GM19455 (cell line): ENCODE measurements around the gene NHS.

Experiments used
- ATAC-seq: cut with Tn5 transposase; IDR thresholded peaks from one replicate; pipeline ENCODE4 v1.9.1; 2021; ENCODE audit not compliant: unreplicated experiment

The NHS gene

GRCh38 chrX:17405225-17405969 lies 30.4 kb downstream of the NHS start:
- no peak for ATAC-seq

DNA sequence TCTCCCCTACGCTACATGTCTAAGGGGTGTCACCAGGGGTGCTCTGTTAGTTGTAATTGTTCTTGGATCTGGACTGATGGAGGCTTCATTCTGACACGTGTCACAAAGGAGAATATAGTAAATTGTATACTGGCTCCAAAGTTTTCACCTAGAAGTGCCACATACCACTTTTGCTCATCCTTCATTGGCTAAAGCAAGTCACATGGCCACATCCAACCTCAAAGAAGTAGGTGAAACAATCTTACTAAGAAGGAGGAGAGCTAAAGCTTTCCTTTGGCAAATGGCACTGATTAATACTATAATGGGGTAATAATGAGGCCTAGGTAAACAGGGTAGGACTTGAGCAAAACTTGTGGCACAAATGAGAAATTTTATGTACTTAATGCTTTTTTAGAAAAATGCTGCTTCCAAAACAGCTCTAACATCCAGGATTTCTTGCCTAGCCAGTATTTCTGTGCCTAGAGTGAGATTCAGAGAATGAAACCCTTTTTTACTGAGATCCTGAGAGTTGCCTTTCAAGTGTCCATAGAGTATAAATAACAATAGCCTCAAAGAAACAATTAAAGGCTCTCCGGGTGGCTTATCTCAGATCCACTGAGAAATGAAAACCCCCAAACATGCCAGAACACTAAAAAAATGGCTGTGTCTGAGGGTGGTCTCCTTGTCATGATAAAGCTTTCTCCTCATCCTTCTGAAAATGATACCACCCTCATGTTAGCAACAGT lies 34.7 kb downstream of the NHS start:
- ATAC-seq: no peak

DNA sequence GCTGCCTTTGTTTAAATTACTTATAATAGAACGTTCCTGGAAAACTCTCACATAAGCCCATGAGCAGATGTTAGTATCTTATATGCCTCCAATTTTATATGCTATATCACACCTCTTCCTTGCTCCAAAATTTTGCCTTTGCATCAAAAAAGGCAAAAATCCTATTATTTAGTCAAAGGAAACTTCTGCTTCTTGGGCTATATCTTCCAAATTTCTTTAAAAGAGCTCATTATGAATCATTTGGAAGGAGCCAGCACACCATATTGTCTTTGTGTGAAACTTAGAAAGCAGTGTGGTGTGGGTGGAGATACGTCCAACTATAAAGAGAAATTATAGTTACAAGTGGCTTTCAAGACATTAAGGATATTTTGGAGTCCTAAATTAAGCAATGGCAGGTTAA lies 35.7 kb downstream of the NHS start:
- ATAC-seq: no peak

- no peak for ATAC-seq
Observed at GRCh38 chrX:17411205-17411604, 36.2 kb downstream of the NHS start.

- no peak for ATAC-seq
Observed at GRCh38 chrX:17412692-17413091, 37.7 kb downstream of the NHS start.

DNA sequence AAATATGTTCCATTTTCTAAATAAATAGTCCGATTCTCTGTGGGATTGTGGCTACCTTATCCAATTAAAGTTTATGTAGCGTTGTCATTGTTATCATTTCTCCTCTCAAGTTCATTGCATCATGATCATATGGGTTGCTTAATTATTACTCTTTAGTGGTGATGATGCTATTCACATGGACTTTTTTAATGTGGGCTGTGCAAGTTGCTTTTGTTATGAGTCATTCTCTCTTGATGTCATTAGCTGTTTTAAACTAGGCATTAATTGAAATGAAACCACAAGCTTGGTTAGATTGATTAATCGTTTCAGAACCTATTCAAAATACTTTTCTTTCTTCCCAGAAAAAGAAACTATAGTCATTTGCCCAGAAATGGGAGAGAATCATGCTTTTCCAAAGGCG lies 38.2 kb downstream of the NHS start:
- ATAC-seq: no peak

DNA sequence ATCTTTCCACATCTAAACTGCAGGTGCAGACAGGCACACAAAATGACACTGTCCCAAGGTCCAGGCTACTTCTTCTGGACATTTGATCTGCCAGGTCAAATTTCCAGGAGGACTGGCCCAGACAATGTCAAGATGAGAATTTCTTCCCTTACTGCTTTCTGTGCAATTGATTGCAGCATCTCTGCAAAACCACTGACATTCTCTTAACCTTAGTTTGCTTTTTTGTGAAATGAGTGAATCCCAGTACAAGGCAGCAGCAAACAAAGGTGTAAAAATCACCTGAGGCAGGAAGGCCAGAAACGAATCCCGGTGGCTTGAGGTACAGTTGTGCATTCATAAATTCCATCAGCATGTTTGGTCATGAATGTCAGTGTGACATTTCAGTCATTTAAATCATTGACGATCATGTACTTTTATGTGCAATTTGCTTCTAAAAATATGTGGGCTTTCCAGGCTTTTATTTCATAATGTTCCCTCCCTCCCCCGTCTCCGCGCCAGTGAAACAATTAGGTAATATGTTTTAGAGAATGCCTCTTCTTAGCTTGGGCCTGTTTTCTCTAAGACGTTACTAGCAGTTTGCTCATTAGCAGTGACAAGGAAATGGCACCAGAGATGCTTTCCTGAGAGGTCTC lies 39.1 kb downstream of the NHS start:
- no peak for ATAC-seq

DNA sequence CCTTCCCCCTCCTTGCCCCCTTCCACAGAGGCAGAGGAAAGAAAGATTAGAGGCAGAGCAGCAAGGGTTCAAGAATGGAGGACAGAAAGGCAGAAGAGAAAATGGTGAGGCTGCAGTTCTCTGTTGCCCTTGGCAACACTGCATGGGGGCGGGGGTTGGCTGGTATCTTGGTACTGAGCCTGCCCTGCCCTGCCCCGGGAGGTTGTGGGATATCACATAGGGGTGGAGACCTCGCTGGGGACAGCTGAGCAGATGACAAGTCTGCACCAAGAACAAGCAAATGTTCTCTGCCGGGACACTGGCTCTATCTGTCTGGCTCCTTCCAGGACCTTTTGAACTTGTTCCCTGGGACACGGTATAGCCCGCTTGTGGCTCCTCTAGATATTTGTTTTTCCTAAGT lies 39.8 kb downstream of the NHS start:
- no peak for ATAC-seq

GRCh38 chrX:17415242-17415810 lies 40.3 kb downstream of the NHS start:
- ATAC-seq: no peak

- ATAC-seq: no peak
Observed at GRCh38 chrX:17417372-17417771, 42.4 kb downstream of the NHS start.

DNA sequence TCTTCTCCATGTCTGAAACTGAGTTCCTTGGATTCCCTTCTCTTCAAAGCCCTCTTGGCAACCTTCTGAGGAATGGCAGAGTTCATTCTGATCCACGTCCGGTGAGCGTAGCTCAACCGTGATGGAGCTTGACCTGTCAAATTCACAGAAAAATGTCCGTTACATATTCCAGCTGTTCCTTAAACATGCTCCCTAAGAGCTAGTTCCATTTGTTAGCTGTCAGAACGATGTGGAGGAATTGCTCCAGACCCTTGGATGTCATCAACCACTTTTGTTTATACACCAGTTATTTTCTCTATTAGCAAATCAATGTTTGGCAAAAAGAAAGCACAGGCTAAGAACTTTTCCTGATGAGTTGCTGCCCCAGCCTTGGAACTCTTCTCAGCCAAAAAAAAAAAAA lies 50.1 kb downstream of the NHS start:
- no peak for ATAC-seq

GRCh38 chrX:17425551-17425950 lies 50.6 kb downstream of the NHS start:
- ATAC-seq: no peak

- ATAC-seq: no peak
Observed at GRCh38 chrX:17431171-17431570, 56.2 kb downstream of the NHS start.

GRCh38 chrX:17432158-17432557 lies 57.2 kb downstream of the NHS start:
- no peak for ATAC-seq

DNA sequence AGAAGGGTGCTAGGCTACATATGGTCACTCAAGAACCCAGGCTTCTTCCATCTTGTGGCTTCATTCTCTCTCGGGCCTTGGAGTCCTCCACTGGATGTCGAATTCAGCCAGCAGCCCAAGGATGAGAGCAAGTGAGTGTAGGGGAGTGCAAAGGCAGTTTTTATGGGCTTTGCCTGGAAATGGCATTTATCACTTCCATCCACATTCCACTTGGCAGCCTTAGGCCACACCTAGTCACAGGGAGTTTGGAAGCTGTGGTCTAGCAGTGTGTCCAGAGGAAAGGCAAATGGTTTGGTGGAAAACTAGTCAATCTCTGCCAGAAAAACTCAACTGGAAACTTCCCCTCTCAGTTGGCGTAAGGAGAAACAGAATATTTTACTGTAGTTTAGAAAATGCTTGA lies 59.0 kb downstream of the NHS start:
- no peak for ATAC-seq

GRCh38 chrX:17435476-17435875 lies 60.5 kb downstream of the NHS start:
- no peak for ATAC-seq

- no peak for ATAC-seq
Observed at GRCh38 chrX:17438221-17438620, 63.2 kb downstream of the NHS start.

- no peak for ATAC-seq
Observed at GRCh38 chrX:17440258-17440657, 65.3 kb downstream of the NHS start.

DNA sequence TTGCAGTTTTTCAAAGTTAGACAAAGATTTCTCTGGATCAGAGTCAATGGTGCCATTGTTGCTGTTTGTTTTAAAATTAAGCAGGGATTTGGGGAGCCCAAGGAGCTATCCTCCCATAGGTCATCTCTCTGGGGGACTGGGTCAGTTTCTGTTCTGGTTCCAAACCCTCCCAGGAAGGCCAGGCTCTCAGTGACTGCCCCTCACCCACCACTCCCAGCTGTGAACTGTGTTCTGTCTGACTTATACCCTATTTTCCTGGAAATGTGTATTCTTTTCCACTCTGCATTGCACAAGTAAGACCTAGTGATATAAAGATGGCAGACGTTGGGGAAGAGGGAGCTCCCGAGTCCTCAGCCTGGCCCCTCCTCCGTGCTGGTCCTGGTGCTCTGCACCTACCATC lies 65.8 kb downstream of the NHS start:
- no peak for ATAC-seq

DNA sequence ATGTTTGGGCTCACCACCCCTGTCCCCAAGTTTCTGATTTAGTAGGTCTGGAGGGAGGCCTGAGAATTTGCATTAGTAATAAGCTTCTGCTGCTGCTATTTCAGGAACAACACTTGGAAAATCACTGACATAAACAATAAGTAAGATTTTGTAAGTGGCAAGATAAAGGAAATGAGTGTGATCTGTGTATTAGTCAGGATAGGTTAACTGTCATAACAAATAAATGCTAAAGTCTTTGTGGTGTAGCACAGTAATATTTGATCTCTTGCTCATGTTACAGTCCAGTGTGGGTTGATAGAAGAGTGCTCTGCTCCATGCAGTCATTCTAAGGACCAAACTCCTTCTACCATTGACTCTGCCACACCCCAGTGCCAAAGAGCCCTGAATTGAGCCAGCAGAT lies 67.0 kb downstream of the NHS start:
- ATAC-seq: no peak

GRCh38 chrX:17442898-17443297 lies 67.9 kb downstream of the NHS start:
- no peak for ATAC-seq

GRCh38 chrX:17443556-17443955 lies 68.6 kb downstream of the NHS start:
- no peak for ATAC-seq
